Cardiac muscle cell (in vitro differentiated cells and primary cell): Measurements from ENCODE around the gene CNTNAP4. TPM values are rescaled to one million over a fixed set of nuclear protein-coding genes. Genes with fewer than 3 reads are reported as not detected.
A peak's percentile ranks its signal among the peaks of the same experiment; 100 is the strongest.

Experiments used
- DNase-seq, 2 donors: peaks; one replicate each; pipeline versions ENCODE4 v3.0.0 to v3.0.0-alpha.2; 2010 to 2017; ENCODE audit warnings: low read depth in 1 of 2, low spot score in 1 of 2
- H3K27ac ChIP-seq: fragments of 200-600 bp; sonication (generic); 2 replicates; pipeline ENCODE4 v1.5.1; 2016
- H3K27me3 ChIP-seq: fragments of 200-600 bp; sonication (generic); 2 replicates; pipeline ENCODE4 v1.6.0; 2016; ENCODE audit warnings: control low read depth
- H3K36me3 ChIP-seq: fragments of 200-600 bp; sonication (generic); 2 replicates; pipeline ENCODE4 v1.5.1; 2016; ENCODE audit warnings: control low read depth
- H3K4me1 ChIP-seq: fragments of 200-600 bp; sonication (generic); 2 replicates; pipeline ENCODE4 v1.8.1; 2017; ENCODE audit warnings: low read depth, mild to moderate bottlenecking, mixed run types
- H3K4me3 ChIP-seq: fragments of 200-600 bp; sonication (generic); 2 replicates; pipeline ENCODE4 v1.5.1; 2016; ENCODE audit warnings: mild to moderate bottlenecking
- H3K9me3 ChIP-seq: fragments of 200-600 bp; sonication (generic); 2 replicates; pipeline ENCODE4 v1.5.1; 2017; ENCODE audit warnings: low read depth, mild to moderate bottlenecking, control low read depth
- CTCF ChIP-seq: IDR thresholded peaks from 2 replicates; pipeline ENCODE4 v1.5.1; 2012; ENCODE audit warnings: low read depth, mild to moderate bottlenecking, low read length
- polyA plus RNA-seq: library from polyadenylated mRNA; unstranded; fragments of >200 nt; fragmentation: Nextera tagmentation; extraction: Ambion mirVana; gene quantifications from 2 replicates; pipeline ENCODE4 v1.2.1, GENCODE V29; 2016
- total RNA-seq: library from RNA; depleted of rRNA; stranded (reverse); fragments of >200 nt; gene quantifications from 2 replicates; pipeline ENCODE4 v1.2.3, GENCODE V29; 2016

CNTNAP4 gene
- total and polyA plus RNA-seq, 2 experiments from 2014 or later: 1.1 TPM; not detected in 1

- Histone ChIP-seq H3K4me1 (no peaks in the 10 kb centered on the region), H3K27ac (no peak overlapping the region), H3K9me3 (no peaks in the 10 kb centered on the region), H3K27me3 (no peaks in the 10 kb centered on the region), H3K4me3 (no peak overlapping the region), H3K36me3 (no peaks in the 10 kb centered on the region)
- DNase-seq: no peak
- no peak for TF ChIP-seq CTCF
Observed at GRCh38 chr16:76335180-76335974, 58.2 kb downstream of the CNTNAP4 start.

GRCh38 chr16:76336112-76336511, 58.9 kb downstream of the CNTNAP4 start:
- Histone ChIP-seq H3K36me3 (no peaks in the 10 kb centered on the region), H3K9me3 (no peaks in the 10 kb centered on the region), H3K4me1 (no peaks in the 10 kb centered on the region), H3K27me3 (no peaks in the 10 kb centered on the region), H3K27ac (no peak overlapping the region), H3K4me3 (no peak overlapping the region)
- no peak for TF ChIP-seq CTCF
- DNase-seq: no peak

GRCh38 chr16:76338472-76338871, 61.3 kb downstream of the CNTNAP4 start:
- Histone ChIP-seq H3K27ac (no peak overlapping the region), H3K36me3 (no peaks in the 10 kb centered on the region), H3K9me3 (no peaks in the 10 kb centered on the region), H3K4me1 (no peaks in the 10 kb centered on the region), H3K27me3 (no peaks in the 10 kb centered on the region), H3K4me3 (no peak overlapping the region)
- no peak for DNase-seq
- TF ChIP-seq CTCF: no peak

- TF ChIP-seq CTCF: no peak
- Histone ChIP-seq H3K4me3 (no peak overlapping the region), H3K27ac (no peak overlapping the region), H3K4me1 (peaks cover 6% of the 10 kb centered on the region), H3K36me3 (no peaks in the 10 kb centered on the region), H3K27me3 (no peaks in the 10 kb centered on the region), H3K9me3 (no peaks in the 10 kb centered on the region)
- peak in 1 of 2 donors; percentile 3 for DNase-seq
Observed at GRCh38 chr16:76343769-76344168, 66.6 kb downstream of the CNTNAP4 start.

GRCh38 chr16:76345163-76345661, 68.0 kb downstream of the CNTNAP4 start:
- no peak for TF ChIP-seq CTCF
- no peaks in the 10 kb centered on the region for H3K27me3 ChIP-seq
- no peaks in the 10 kb centered on the region for H3K36me3 ChIP-seq
- no peaks in the 10 kb centered on the region for H3K9me3 ChIP-seq
- no peak overlapping the region for H3K4me3 ChIP-seq
- peak; percentile 51 to 98 for DNase-seq
- peaks cover 6% of the 10 kb centered on the region for H3K4me1 ChIP-seq
- H3K27ac ChIP-seq: no peak overlapping the region
